Subcutaneous adipose tissue (tissue), 4 donors: ENCODE results near the gene ATG10. TPM values are rescaled to one million over a fixed set of nuclear protein-coding genes. Genes with fewer than 3 reads are reported as not detected.

Experiments
- total RNA-seq, 4 donors: library from RNA; depleted of rRNA; stranded (reverse); fragments of >200 nt; gene quantifications; one replicate each; pipeline ENCODE4 v1.1.0, GENCODE V29; 2016
- TF ChIP-seq, protein P1 (sequence below): fragments of 450-650 bp; IDR thresholded peaks from one replicate; pipeline ENCODE4 v1.5.1; 2016; ENCODE audit warnings: low read depth, mild to moderate bottlenecking, control low read depth, antibody characterized with exemption, moderate library complexity

Gene ATG10
- total RNA-seq, 4 donors from 2014 or later, result 7.0 to 17.9 (median 7.6) TPM

- TF ChIP-seq, protein P1, sequence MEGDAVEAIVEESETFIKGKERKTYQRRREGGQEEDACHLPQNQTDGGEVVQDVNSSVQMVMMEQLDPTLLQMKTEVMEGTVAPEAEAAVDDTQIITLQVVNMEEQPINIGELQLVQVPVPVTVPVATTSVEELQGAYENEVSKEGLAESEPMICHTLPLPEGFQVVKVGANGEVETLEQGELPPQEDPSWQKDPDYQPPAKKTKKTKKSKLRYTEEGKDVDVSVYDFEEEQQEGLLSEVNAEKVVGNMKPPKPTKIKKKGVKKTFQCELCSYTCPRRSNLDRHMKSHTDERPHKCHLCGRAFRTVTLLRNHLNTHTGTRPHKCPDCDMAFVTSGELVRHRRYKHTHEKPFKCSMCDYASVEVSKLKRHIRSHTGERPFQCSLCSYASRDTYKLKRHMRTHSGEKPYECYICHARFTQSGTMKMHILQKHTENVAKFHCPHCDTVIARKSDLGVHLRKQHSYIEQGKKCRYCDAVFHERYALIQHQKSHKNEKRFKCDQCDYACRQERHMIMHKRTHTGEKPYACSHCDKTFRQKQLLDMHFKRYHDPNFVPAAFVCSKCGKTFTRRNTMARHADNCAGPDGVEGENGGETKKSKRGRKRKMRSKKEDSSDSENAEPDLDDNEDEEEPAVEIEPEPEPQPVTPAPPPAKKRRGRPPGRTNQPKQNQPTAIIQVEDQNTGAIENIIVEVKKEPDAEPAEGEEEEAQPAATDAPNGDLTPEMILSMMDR, result no peak
Measured at GRCh38 chr5:81942746-81943145, 29.1 kb upstream of the ATG10 start.

- TF ChIP-seq, protein P1, result no peak
Measured at GRCh38 chr5:81948349-81948748, 23.5 kb upstream of the ATG10 start.

DNA sequence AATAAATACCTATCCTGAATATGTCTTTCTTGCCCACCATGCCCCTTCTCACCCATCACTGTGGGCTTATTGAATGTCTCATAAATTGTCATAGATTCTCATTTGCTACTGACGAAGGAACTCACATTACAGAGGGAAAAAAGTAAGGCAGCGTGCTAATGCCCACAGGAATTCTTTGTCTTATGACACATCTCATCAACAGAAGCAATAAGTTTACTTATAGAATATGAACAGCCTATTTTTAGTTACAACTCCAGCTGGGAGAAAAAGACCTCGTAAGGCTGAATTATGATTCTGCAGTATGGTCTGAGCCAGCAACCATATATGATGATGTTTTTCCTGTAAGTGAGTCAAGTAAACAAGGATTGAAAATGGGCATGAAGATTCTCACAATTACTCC, 22.4 kb upstream of the ATG10 start:
- TF ChIP-seq, protein P1, result no peak

DNA sequence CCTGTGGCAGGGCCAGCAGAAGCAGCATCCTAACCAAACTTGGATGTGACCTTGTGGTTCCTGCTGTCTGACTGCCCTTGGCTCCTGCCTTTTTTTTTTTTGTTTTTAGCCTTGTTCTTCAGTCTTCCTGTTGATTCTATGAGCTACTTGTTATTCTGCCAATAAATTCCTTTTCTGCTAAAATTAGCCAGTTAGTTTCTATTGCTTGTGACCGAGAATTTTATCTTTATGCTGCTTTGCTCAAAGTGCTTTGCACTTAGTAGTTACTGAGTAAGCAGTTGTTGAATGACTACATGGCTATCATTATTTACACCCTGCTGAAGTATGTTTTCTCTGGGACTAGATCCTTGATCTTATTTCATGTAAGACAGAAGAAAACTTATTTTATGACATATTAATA, 20.8 kb upstream of the ATG10 start:
- TF ChIP-seq, protein P1, result no peak

GRCh38 chr5:81961651-81962440, 10.0 kb upstream of the ATG10 start:
- TF ChIP-seq, protein P1, result no peak

DNA sequence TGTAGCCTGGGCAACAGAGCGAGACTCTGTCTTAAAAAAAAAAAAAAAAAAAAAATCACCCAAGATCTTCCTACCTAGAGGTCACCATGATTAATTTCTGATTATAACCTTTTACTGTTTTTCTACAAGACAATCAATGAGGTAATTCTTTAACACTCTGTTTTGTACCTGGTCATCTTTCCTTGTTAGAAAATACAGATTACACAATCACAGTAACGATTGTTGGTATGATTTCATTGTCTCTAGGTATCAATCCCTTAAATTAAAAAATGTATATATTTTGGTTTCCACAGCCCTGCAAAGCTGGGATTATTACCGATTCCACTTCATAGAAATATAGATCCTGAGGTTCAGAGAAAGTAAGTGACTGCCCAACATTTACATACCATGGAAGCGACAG, 8.3 kb upstream of the ATG10 start:
- TF ChIP-seq, protein P1, result no peak

GRCh38 chr5:81965524-81965923, 6.3 kb upstream of the ATG10 start:
- TF ChIP-seq, protein P1, result no peak
